ENCODE measurements around the gene DAB1. TPM values are rescaled to one million over a fixed set of nuclear protein-coding genes. Genes with fewer than 3 reads are reported as not detected.
A peak's percentile ranks its signal among the peaks of the same experiment; 100 is the strongest.

The DAB1 gene
- total RNA-seq, 2 experiments from 2014 or later: 1.2 to 2.1 TPM

- ChIA-PET POLR2A (no interaction called here), CTCF (no interaction called here)
- DNase-seq: no peak
- Mint-ChIP-seq H3K4me3 (no peak overlapping the region), H3K27me3 (no peaks in the 10 kb centered on the region), H3K36me3 (ENCODE audit: low read depth) (no peaks in the 10 kb centered on the region), H3K9me3 (no peaks in the 10 kb centered on the region), H3K27ac (no peak overlapping the region), H3K4me1 (peaks cover 4% of the 10 kb centered on the region)
Observed at GRCh38 chr1:57312869-57313268, 111.0 kb downstream of the DAB1 start.

GRCh38 chr1:57311411-57311810, 112.4 kb downstream of the DAB1 start:
- POLR2A ChIA-PET: no interaction called here
- Mint-ChIP-seq H3K9me3 (peaks cover 7% of the 10 kb centered on the region), H3K27ac (no peak overlapping the region), H3K4me1 (peaks cover 16% of the 10 kb centered on the region), H3K27me3 (no peaks in the 10 kb centered on the region), H3K4me3 (no peak overlapping the region), H3K36me3 (ENCODE audit: low read depth) (peaks cover 8% of the 10 kb centered on the region)
- CTCF ChIA-PET: no interaction called here
- DNase-seq: no peak

GRCh38 chr1:57311006-57311405, 112.9 kb downstream of the DAB1 start:
- DNase-seq: no peak
- ChIA-PET POLR2A (no interaction called here), CTCF (no interaction called here)
- no peak overlapping the region for H3K27ac Mint-ChIP-seq
- H3K9me3 Mint-ChIP-seq: peaks cover 7% of the 10 kb centered on the region
- H3K36me3 Mint-ChIP-seq (ENCODE audit: low read depth): peaks cover 8% of the 10 kb centered on the region
- no peak overlapping the region for H3K4me3 Mint-ChIP-seq
- no peaks in the 10 kb centered on the region for H3K27me3 Mint-ChIP-seq
- peaks cover 16% of the 10 kb centered on the region for H3K4me1 Mint-ChIP-seq

- no peak for DNase-seq
- ChIA-PET POLR2A (no interaction called here), CTCF (no interaction called here)
- Mint-ChIP-seq H3K4me3 (no peak overlapping the region), H3K27ac (no peak overlapping the region), H3K9me3 (peaks cover 11% of the 10 kb centered on the region), H3K4me1 (peaks cover 16% of the 10 kb centered on the region), H3K27me3 (no peaks in the 10 kb centered on the region), H3K36me3 (ENCODE audit: low read depth) (peaks cover 8% of the 10 kb centered on the region)
Observed at GRCh38 chr1:57309630-57310029, 114.2 kb downstream of the DAB1 start.

- Mint-ChIP-seq H3K36me3 (ENCODE audit: low read depth) (peaks cover 8% of the 10 kb centered on the region), H3K27ac (peak overlapping the region; percentile 78), H3K27me3 (no peaks in the 10 kb centered on the region), H3K9me3 (peaks cover 11% of the 10 kb centered on the region), H3K4me1 (peaks cover 16% of the 10 kb centered on the region), H3K4me3 (peak overlapping the region; percentile 28)
- DNase-seq: peak; percentile 84
- POLR2A ChIA-PET: no interaction called here
- CTCF ChIA-PET: no interaction called here
Observed at GRCh38 chr1:57307392-57308170, 116.3 kb downstream of the DAB1 start.

GRCh38 chr1:57304591-57304990, 119.3 kb downstream of the DAB1 start:
- Mint-ChIP-seq H3K27ac (no peak overlapping the region), H3K4me1 (peaks cover 14% of the 10 kb centered on the region), H3K4me3 (no peak overlapping the region), H3K27me3 (no peaks in the 10 kb centered on the region), H3K9me3 (peaks cover 11% of the 10 kb centered on the region), H3K36me3 (ENCODE audit: low read depth) (peaks cover 8% of the 10 kb centered on the region)
- no peak for DNase-seq
- CTCF ChIA-PET: no interaction called here
- POLR2A ChIA-PET: no interaction called here

GRCh38 chr1:57302812-57303596, 120.9 kb downstream of the DAB1 start:
- no peak overlapping the region for H3K27ac Mint-ChIP-seq
- peaks cover 12% of the 10 kb centered on the region for H3K4me1 Mint-ChIP-seq
- H3K9me3 Mint-ChIP-seq: peaks cover 11% of the 10 kb centered on the region
- peaks cover 8% of the 10 kb centered on the region for H3K36me3 Mint-ChIP-seq (ENCODE audit: low read depth)
- H3K4me3 Mint-ChIP-seq: no peak overlapping the region
- no peaks in the 10 kb centered on the region for H3K27me3 Mint-ChIP-seq
- CTCF ChIA-PET: no interaction called here
- POLR2A ChIA-PET: no interaction called here
- no peak for DNase-seq

GRCh38 chr1:57300186-57300585, 123.7 kb downstream of the DAB1 start:
- no peak overlapping the region for H3K27ac Mint-ChIP-seq
- peaks cover 1% of the 10 kb centered on the region for H3K27me3 Mint-ChIP-seq
- no peak for DNase-seq
- ChIA-PET CTCF (no interaction called here), POLR2A (no interaction called here)
- no peaks in the 10 kb centered on the region for H3K36me3 Mint-ChIP-seq (ENCODE audit: low read depth)
- H3K4me1 Mint-ChIP-seq: no peaks in the 10 kb centered on the region
- peaks cover 3% of the 10 kb centered on the region for H3K9me3 Mint-ChIP-seq
- no peak overlapping the region for H3K4me3 Mint-ChIP-seq

- no peaks in the 10 kb centered on the region for H3K9me3 Mint-ChIP-seq
- ChIA-PET CTCF (no interaction called here), POLR2A (no interaction called here)
- DNase-seq: no peak
- H3K27me3 Mint-ChIP-seq: peaks cover 2% of the 10 kb centered on the region
- no peak overlapping the region for H3K4me3 Mint-ChIP-seq
- no peaks in the 10 kb centered on the region for H3K4me1 Mint-ChIP-seq
- no peak overlapping the region for H3K27ac Mint-ChIP-seq
- no peaks in the 10 kb centered on the region for H3K36me3 Mint-ChIP-seq (ENCODE audit: low read depth)
Observed at GRCh38 chr1:57296726-57297250, 127.1 kb downstream of the DAB1 start.

GRCh38 chr1:57295326-57295725, 128.5 kb downstream of the DAB1 start:
- H3K4me1 Mint-ChIP-seq: no peaks in the 10 kb centered on the region
- no peak overlapping the region for H3K27ac Mint-ChIP-seq
- DNase-seq: no peak
- no peak overlapping the region for H3K4me3 Mint-ChIP-seq
- no peaks in the 10 kb centered on the region for H3K36me3 Mint-ChIP-seq (ENCODE audit: low read depth)
- peaks cover 3% of the 10 kb centered on the region for H3K27me3 Mint-ChIP-seq
- no peaks in the 10 kb centered on the region for H3K9me3 Mint-ChIP-seq
- CTCF ChIA-PET: no interaction called here
- POLR2A ChIA-PET: no interaction called here

GRCh38 chr1:57294177-57294576, 129.7 kb downstream of the DAB1 start:
- ChIA-PET POLR2A (no interaction called here), CTCF (interaction anchor here (0.6 kb wide), 2 partner anchors 28 to 49 kb away, joined by 3 read pairs; no protein-coding TSS in a partner anchor)
- Mint-ChIP-seq H3K27me3 (peaks cover 3% of the 10 kb centered on the region), H3K36me3 (ENCODE audit: low read depth) (no peaks in the 10 kb centered on the region), H3K27ac (no peak overlapping the region), H3K4me1 (no peaks in the 10 kb centered on the region), H3K4me3 (no peak overlapping the region), H3K9me3 (no peaks in the 10 kb centered on the region)
- no peak for DNase-seq

- Mint-ChIP-seq H3K9me3 (no peaks in the 10 kb centered on the region), H3K27ac (no peak overlapping the region), H3K27me3 (peaks cover 3% of the 10 kb centered on the region), H3K4me1 (no peaks in the 10 kb centered on the region), H3K36me3 (ENCODE audit: low read depth) (no peaks in the 10 kb centered on the region), H3K4me3 (no peak overlapping the region)
- POLR2A ChIA-PET: no interaction called here
- no peak for DNase-seq
- CTCF ChIA-PET: no interaction called here
Observed at GRCh38 chr1:57293214-57293613, 130.6 kb downstream of the DAB1 start.

GRCh38 chr1:57289781-57290180, 134.1 kb downstream of the DAB1 start:
- H3K27me3 Mint-ChIP-seq: peaks cover 2% of the 10 kb centered on the region
- H3K36me3 Mint-ChIP-seq (ENCODE audit: low read depth): no peaks in the 10 kb centered on the region
- no peaks in the 10 kb centered on the region for H3K4me1 Mint-ChIP-seq
- H3K9me3 Mint-ChIP-seq: no peaks in the 10 kb centered on the region
- no peak overlapping the region for H3K27ac Mint-ChIP-seq
- DNase-seq: no peak
- H3K4me3 Mint-ChIP-seq: no peak overlapping the region
- ChIA-PET CTCF (no interaction called here), POLR2A (no interaction called here)

All from activated CD4-positive, alpha-beta T cell treated with anti-CD3 and anti-CD28 coated beads, Interleukin-2, amount 10 ng/mL, durations not matched to agents 7 days and 5 days (primary cell).